Liver (tissue), 9 donors: ENCODE results near the gene LRCOL1. TPM values are rescaled to one million over a fixed set of nuclear protein-coding genes. Genes with fewer than 3 reads are reported as not detected.

Experiments
- DNase-seq: peaks from one replicate; pipeline ENCODE4 v3.0.0-alpha.2; 2017; ENCODE audit warnings: low spot score
- H3K27ac ChIP-seq, 2 donors: one replicate each; pipeline ENCODE4 v1.7.0; 2013; ENCODE audit warnings: inconsistent platforms in 2 of 2, low read length in 2 of 2, control low read depth in 1 of 2, low read depth in 1 of 2, mild to moderate bottlenecking in 1 of 2
- H3K27me3 ChIP-seq, 4 donors: one replicate each; pipeline versions ENCODE4 v1.6.1 to v1.7.0; 2013; ENCODE audit warnings: low read length in 3 of 4, inconsistent platforms in 1 of 4, mild to moderate bottlenecking in 1 of 4, moderate library complexity in 1 of 4; ENCODE audit not compliant: control insufficient read depth in 4 of 4, insufficient read depth in 4 of 4
- H3K36me3 ChIP-seq, 4 donors: one replicate each; pipeline versions ENCODE4 v1.6.1 to v1.7.0; 2013; ENCODE audit warnings: low read length in 3 of 4, mild to moderate bottlenecking in 3 of 4, low read depth in 1 of 4, moderate library complexity in 1 of 4; ENCODE audit not compliant: control insufficient read depth in 4 of 4, insufficient read depth in 3 of 4
- H3K4me1 ChIP-seq, 4 donors: one replicate each; pipeline versions ENCODE4 v1.6.1 to v1.7.0; 2013; ENCODE audit warnings: low read length in 3 of 4, mild to moderate bottlenecking in 3 of 4, moderate library complexity in 1 of 4; ENCODE audit not compliant: control insufficient read depth in 4 of 4, insufficient read depth in 4 of 4
- H3K4me3 ChIP-seq, 3 donors: one replicate each; pipeline versions ENCODE4 v1.6.1 to v1.7.0; 2013; ENCODE audit warnings: low read length in 3 of 3, control low read depth in 1 of 3, low read depth in 1 of 3, mild to moderate bottlenecking in 1 of 3
- H3K9ac ChIP-seq, 2 donors: one replicate each; pipeline ENCODE4 v1.7.0; 2013; ENCODE audit warnings: low read length in 2 of 2, mild to moderate bottlenecking in 2 of 2, moderate library complexity in 2 of 2, control low read depth in 1 of 2, low read depth in 1 of 2
- H3K9me3 ChIP-seq, 4 donors: one replicate each; pipeline versions ENCODE4 v1.6.1 to v1.7.0; 2013; ENCODE audit warnings: low read length in 3 of 4; ENCODE audit not compliant: control insufficient read depth in 4 of 4
- ATF3 ChIP-seq: IDR thresholded peaks from 2 replicates; pipeline ENCODE4 v1.6.1; 2016; ENCODE audit warnings: antibody characterized with exemption
- CTCF ChIP-seq: fragments of 150-350 bp; IDR thresholded peaks from 2 replicates; pipeline ENCODE4 v1.5.1; 2017; ENCODE audit warnings: improper control_type of control experiment, low read depth, low read length; ENCODE audit not compliant: missing input control
- EGR1 ChIP-seq, 2 donors: IDR thresholded peaks; 2 replicates each; pipeline ENCODE4 v1.6.1; 2016 to 2018; ENCODE audit warnings: antibody characterized with exemption in 2 of 2, low read depth in 2 of 2
- FOXA1 ChIP-seq: IDR thresholded peaks from 2 replicates; pipeline ENCODE4 v1.6.1; 2016; ENCODE audit warnings: antibody characterized with exemption
- FOXA2 ChIP-seq: IDR thresholded peaks from 2 replicates; pipeline ENCODE4 v1.6.1; 2016; ENCODE audit warnings: antibody characterized with exemption
- GABPA ChIP-seq, 2 donors: IDR thresholded peaks in 1 of 2; conservative IDR thresholded peaks in 1 of 2; 2 replicates each; pipeline ENCODE4 v1.6.1; 2016; ENCODE audit warnings: antibody characterized with exemption in 2 of 2, mild to moderate bottlenecking in 1 of 2, moderate library complexity in 1 of 2
- HNF4A ChIP-seq, 2 donors: conservative IDR thresholded peaks; 2 replicates each; pipeline ENCODE4 v1.6.1; 2016; ENCODE audit warnings: antibody characterized with exemption in 2 of 2, mild to moderate bottlenecking in 2 of 2
- HNF4G ChIP-seq: IDR thresholded peaks from 2 replicates; pipeline ENCODE4 v1.6.1; 2016; ENCODE audit warnings: antibody characterized with exemption
- JUND ChIP-seq, 2 donors: IDR thresholded peaks; 2 replicates each; pipeline ENCODE4 v1.6.1; 2016; ENCODE audit warnings: antibody characterized with exemption in 2 of 2
- MAX ChIP-seq: IDR thresholded peaks from 2 replicates; pipeline ENCODE4 v1.6.1; 2016; ENCODE audit warnings: antibody characterized with exemption
- NR2F2 ChIP-seq: IDR thresholded peaks from 2 replicates; pipeline ENCODE4 v1.6.1; 2016; ENCODE audit warnings: antibody characterized with exemption
- RAD21 ChIP-seq, 2 donors: IDR thresholded peaks; 2 replicates each; pipeline ENCODE4 v1.6.1; 2016; ENCODE audit warnings: antibody characterized with exemption in 2 of 2, mild to moderate bottlenecking in 2 of 2
- REST ChIP-seq: IDR thresholded peaks from 2 replicates; pipeline ENCODE4 v1.6.1; 2016; ENCODE audit warnings: antibody characterized with exemption, mild to moderate bottlenecking
- RXRA ChIP-seq, 2 donors: IDR thresholded peaks; 2 replicates each; pipeline ENCODE4 v1.6.1; 2017 to 2018; ENCODE audit warnings: antibody characterized with exemption in 2 of 2, mild to moderate bottlenecking in 1 of 2
- SP1 ChIP-seq: IDR thresholded peaks from 2 replicates; pipeline ENCODE4 v1.6.1; 2018; ENCODE audit warnings: antibody characterized with exemption, mild to moderate bottlenecking
- TAF1 ChIP-seq: conservative IDR thresholded peaks from 2 replicates; pipeline ENCODE4 v1.6.1; 2016; ENCODE audit warnings: antibody characterized with exemption, mild to moderate bottlenecking
- ZBTB33 ChIP-seq: IDR thresholded peaks from 2 replicates; pipeline ENCODE4 v1.6.1; 2016; ENCODE audit warnings: antibody characterized with exemption
- WGBS: extraction: QIAGEN DNeasy Blood & Tissue Kit; methylation state at CpG from one replicate; pipeline ENCODE4 v1.1.7; 2013; 5-methylcytosine and 5-hydroxymethylcytosine counted together
- polyA plus RNA-seq, 2 donors: library from polyadenylated mRNA; stranded (reverse) in 1 of 2; unstranded in 1 of 2; fragments of 200-250 nt in 1 of 2; fragments of >200 nt in 1 of 2; fragmentation: Nextera tagmentation in 1 of 2; extraction: Ambion mirVana in 1 of 2; gene quantifications; one replicate each; pipeline versions ENCODE4 v1.2.1 to v1.2.3, GENCODE V29; 2013 to 2015
- total RNA-seq, 2 donors: library from RNA; depleted of rRNA; stranded (reverse); fragments of >200 nt; gene quantifications; one replicate each; pipeline ENCODE4 v1.2.3, GENCODE V29; 2014
- donor health status: healthy.
- donor health status: healthy.
- donor health status: healthy.
- donor health status: healthy.
- donor health status: healthy.

The LRCOL1 gene
- total and polyA plus RNA-seq, 4 donors, result 2.6 to 40.7 (median 5.9) TPM; not detected in 1

- TF ChIP-seq HNF4A (conservative IDR thresholded peaks at IDR 0.05), result no peak
- no peak for TF ChIP-seq NR2F2
Observed at GRCh38 chr12:132629330-132629729, 18.9 kb upstream of the LRCOL1 start (continued).

GRCh38 chr12:132625731-132626430 lies 15.5 kb upstream of the LRCOL1 start:
- 96% methylated on average over 24 of the region's 24 CpGs for WGBS
- Histone ChIP-seq H3K4me1 (no peaks in the 10 kb centered on the region), H3K9me3 (no peaks in the 10 kb centered on the region), H3K9ac (no peak overlapping the region), H3K4me3 (no peak overlapping the region), H3K27me3 (no peaks in the 10 kb centered on the region), H3K27ac (no peak overlapping the region), H3K36me3 (peaks cover 0 to 42% (median 21%) of the 10 kb centered on the region in 4 donors)
- DNase-seq, result no peak
- TF ChIP-seq ZBTB33 (no peak), SP1 (no peak), HNF4A (conservative IDR thresholded peaks at IDR 0.05) (no peak), TAF1 (no peak), EGR1 (IDR thresholded peaks at IDR 0.05; ENCODE audit: low read depth in 2 of 2) (no peak), FOXA2 (no peak), CTCF (no peak), FOXA1 (no peak), NR2F2 (no peak), GABPA (IDR thresholded peaks at IDR 0.05 in 1 of 2, conservative IDR thresholded peaks at IDR 0.05 in 1 of 2) (no peak), MAX (no peak), JUND (IDR thresholded peaks at IDR 0.05) (no peak), HNF4G (no peak)

- H3K9me3 ChIP-seq, result no peaks in the 10 kb centered on the region
- no peaks in the 10 kb centered on the region for H3K4me1 ChIP-seq
- H3K27me3 ChIP-seq, result no peaks in the 10 kb centered on the region
- no peak for DNase-seq
- no peak overlapping the region for H3K4me3 ChIP-seq
- H3K36me3 ChIP-seq, result peaks cover 0 to 36% (median 17%) of the 10 kb centered on the region in 4 donors
- no peak overlapping the region for H3K9ac ChIP-seq
- 96% methylated on average over 32 of the region's 32 CpGs for WGBS
- H3K27ac ChIP-seq, result no peak overlapping the region
- TF ChIP-seq REST (no peak), HNF4G (no peak), RAD21 (IDR thresholded peaks at IDR 0.05) (no peak), HNF4A (conservative IDR thresholded peaks at IDR 0.05) (no peak), MAX (no peak), SP1 (no peak), RXRA (IDR thresholded peaks at IDR 0.05) (no peak), GABPA (IDR thresholded peaks at IDR 0.05 in 1 of 2, conservative IDR thresholded peaks at IDR 0.05 in 1 of 2) (no peak), FOXA1 (no peak), CTCF (no peak), ATF3 (no peak), FOXA2 (no peak), JUND (IDR thresholded peaks at IDR 0.05) (no peak)
Observed at GRCh38 chr12:132624910-132625630, 14.7 kb upstream of the LRCOL1 start.
